Left hindlimb (tissue), 1 donor: ENCODE data around the gene FALEC.
A peak's percentile ranks its signal among the peaks of the same experiment; 100 is the strongest.

ENCODE experiments used
- DNase-seq: peaks from one replicate; pipeline ENCODE4 v3.0.0-alpha.2; 2018

The FALEC gene

DNA sequence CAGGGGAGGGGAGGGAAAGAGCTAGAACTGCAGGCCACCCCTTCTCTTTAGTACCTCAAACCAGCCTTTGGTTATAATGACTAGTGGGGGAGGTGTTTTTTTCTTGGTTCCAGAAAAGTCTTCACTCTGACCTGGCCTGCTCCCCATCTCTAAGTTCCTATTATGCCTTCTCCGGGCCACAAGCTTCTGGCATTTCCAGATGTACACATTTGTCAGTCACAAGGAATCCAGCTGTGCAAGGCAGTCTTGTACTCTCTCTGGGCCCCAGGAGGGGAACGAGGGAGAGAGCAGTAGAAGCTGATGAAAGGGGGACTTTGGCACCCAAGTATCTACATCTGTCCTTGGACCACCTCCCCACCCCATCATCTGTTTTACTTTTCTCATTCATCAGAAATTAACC, 2.7 kb upstream of the FALEC start:
- no peak for DNase-seq

DNA sequence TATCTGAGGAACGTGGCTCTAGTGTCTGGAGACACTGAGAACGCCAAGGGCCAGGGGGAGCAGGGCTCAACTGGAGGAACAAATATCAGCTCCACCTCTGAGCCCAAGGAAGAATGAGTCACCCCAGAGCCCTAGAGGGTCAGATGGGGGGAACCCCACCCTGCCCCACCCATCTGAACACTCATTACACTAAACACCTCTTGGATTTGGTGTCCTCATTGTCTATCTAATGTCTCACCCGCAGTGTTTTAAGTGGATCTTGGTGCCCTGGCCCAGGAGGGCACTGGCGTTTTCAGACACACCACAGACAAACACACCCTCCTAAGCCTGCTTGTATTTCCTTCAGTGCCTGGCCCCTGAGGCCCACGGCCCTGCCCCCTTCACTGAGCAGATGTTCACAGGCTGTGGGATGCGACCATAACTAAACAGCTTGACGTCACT, 2.2 kb upstream of the FALEC start:
- no peak for DNase-seq

GRCh38 chr1:150514260-150514659, 1.3 kb upstream of the FALEC start:
- DNase-seq = no peak

DNA sequence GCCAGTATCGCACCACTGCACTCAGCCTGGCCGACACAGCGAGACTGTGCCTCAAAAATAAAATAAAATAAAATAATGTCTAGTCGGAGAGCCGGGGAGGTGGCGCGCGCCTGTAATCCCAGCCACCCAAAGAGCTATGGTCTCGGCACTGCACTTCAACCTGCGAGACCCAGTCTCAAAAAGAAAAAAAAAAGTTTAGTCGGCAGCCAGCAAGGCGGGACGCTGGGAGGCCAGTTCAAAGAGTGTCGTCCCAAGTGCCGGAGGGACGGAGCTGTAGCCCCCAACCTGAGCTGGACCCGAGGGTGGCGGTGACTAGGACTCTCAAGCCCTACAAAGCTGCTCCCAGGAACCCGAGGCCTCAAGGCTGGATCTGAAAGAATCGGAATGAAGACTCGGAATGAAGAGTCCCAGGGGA, 632 bp upstream of the FALEC start:
- no peak for DNase-seq

DNA sequence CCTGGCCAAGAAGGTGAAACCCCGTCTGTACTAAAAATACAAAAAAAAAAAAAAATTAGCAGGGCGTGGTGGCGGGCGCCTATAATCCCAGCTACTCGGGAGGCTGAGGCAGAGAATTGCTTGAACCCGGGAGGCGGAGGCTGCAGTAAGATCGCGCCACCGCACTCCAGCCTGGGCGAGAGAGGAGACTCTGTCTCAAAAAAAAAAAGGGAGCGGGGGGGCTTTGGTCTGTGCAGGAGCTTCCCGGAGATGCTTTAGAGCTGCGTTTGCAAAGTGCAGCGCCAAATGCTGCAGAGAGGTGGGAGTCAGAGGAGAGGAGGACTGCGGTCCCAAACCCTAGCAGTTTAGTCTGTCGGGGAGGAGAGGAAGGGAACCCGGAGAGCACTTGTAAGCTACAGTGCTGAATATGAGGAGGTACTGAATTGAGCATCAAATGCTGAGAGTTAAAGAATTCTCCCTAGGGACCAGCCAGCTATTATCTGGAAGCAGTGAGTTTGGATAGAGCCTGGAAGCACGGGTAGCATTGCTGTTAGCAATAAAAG, 569 bp downstream of the FALEC start:
- no peak for DNase-seq

- DNase-seq = no peak
Observed at GRCh38 chr1:150516616-150517015, 1.1 kb downstream of the FALEC start.

- DNase-seq = no peak
Observed at GRCh38 chr1:150521196-150521968, 5.8 kb downstream of the FALEC start.

GRCh38 chr1:150525348-150525747, 9.8 kb downstream of the FALEC start:
- DNase-seq = no peak

GRCh38 chr1:150528196-150528595, 12.6 kb downstream of the FALEC start:
- DNase-seq = no peak

- DNase-seq = no peak
Observed at GRCh38 chr1:150529017-150529416, 13.5 kb downstream of the FALEC start.

DNA sequence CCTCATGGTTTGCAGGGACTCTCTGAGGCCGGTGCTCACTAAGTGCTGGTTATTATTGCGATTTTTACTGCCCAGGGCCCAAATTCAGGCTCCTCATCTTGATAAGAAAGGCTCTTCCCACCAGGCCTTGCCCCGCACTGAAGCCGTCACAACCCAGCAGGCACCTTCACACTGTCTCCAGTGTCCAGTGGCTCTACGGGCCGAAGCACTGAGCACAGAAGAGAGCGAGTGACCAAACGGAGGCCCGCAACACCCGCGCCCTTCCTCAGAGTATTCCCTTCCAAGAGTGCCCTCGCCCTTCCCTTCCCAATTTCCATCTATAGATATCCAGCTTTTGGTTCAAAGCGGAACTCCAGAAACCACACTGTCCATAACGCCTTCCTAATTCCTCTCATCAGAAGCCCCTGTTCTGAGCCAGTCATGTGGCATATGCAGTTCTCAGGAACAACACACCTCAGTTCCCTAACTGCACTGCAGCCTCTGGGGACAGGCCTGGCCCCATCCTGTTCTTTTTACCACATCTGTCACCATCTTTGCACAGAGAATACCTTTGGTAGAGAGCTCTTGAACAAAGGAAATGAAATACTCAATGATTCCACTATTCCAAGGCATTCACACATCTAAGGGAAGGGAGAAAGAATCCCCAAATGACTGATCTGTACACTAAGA, 15.1 kb downstream of the FALEC start:
- no peak for DNase-seq

DNA sequence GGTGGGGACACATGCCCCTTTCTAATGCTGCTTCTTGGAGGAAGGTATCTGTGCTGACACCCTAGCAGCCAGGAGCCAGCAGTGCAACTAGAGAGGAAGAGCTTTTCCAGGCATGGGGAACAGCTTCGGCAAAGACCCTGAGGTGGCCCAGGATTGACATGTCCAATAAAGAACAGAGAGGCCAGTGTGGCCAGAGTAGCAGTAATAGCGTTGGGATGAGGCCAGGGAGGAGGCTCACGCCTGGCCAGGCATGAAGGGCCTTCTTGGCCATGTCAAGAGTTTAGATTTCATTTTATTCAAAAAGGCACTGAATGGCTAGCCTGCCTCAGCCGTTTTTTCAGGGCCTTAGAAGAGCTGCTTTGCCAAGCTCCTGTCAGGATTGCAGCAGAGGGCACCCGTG, 17.3 kb downstream of the FALEC start:
- DNase-seq = no peak

GRCh38 chr1:150534002-150534401, 18.4 kb downstream of the FALEC start:
- DNase-seq = no peak

DNA sequence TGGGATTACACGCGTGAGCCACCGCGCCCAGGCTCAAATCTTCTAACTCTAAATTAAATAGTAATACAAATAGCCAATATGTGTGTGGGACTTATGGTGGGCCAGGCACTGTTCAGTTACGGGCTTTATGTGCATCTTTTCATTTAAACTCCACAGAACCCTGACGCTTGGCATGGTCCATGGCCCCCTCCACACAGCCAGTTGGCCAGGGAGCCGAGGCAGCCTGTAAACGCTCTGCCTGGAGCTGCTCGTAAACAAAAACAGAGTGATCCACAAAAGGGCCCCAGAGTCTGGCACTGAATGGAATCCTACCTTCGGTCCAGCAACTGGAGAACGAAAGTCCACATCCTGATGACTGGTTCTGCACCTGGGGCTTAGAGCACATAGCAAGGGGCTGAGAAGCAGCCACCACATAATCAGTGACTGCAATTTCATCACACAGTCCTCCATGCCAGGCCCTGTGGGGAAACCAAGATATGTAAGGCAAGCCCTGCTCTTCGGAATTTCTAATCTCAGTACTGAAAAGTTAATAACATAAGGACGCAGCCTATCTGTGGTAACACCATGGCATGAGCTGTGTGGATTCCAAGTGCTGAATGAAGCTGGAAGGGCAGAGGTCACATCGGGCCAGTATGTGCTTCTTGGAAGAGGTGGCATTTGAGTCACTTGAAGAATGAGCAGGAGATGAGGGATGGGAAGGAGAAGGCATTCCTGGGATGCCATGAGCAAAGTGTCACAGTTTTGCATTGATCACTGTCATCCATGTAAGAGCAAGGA, 20.1 kb downstream of the FALEC start:
- DNase-seq = no peak

GRCh38 chr1:150536836-150537731, 21.5 kb downstream of the FALEC start:
- DNase-seq = no peak

- no peak for DNase-seq
Observed at GRCh38 chr1:150537732-150538684, 22.5 kb downstream of the FALEC start.

- DNase-seq = peak; percentile 64
Observed at GRCh38 chr1:150543500-150544143, 28.1 kb downstream of the FALEC start.

DNA sequence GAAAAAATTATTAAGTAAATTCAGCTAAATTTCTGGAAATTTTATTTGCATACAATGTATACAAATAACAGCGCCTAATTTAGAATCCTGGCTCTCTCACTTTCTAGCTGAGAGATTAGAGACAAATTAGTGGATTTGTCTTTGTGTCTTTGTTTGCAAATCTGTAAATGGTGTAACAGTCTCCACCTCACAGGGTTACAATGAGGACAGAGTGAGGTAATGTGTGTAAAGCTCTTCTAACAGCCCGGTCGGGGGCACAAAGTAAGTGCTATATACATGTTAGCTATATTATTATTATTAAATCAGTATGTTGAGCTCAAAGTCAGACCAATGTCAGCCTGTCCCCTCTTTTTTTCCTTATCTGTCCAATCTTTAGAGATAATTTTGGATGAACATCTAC, 28.7 kb downstream of the FALEC start:
- no peak for DNase-seq

DNA sequence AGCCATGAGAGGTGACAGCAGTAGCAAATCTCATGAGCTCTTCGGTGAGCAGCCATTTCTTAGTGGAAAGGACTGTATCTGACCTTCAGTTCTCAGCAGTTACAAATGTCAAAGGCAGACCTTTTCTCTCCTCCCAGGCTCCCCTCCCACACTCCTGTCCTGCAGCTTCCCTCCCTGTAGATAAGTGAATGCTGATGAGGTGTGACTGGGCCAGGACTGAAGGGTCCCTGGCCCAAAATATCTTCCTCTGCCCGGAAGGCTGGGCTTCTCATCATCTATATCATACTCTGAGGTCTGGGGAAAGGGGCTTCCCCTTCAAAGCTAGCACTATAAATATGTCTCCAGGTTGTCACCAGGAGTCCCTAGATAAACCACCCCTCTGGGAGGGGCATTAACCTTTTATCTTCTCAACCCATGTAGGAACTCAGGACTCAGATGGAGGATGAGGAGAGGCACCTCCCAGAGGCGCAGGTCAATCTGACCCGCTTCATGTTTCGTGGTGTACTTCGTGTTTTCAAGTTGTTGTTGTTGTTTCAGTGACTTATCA, 30.0 kb downstream of the FALEC start:
- DNase-seq = no peak

DNA sequence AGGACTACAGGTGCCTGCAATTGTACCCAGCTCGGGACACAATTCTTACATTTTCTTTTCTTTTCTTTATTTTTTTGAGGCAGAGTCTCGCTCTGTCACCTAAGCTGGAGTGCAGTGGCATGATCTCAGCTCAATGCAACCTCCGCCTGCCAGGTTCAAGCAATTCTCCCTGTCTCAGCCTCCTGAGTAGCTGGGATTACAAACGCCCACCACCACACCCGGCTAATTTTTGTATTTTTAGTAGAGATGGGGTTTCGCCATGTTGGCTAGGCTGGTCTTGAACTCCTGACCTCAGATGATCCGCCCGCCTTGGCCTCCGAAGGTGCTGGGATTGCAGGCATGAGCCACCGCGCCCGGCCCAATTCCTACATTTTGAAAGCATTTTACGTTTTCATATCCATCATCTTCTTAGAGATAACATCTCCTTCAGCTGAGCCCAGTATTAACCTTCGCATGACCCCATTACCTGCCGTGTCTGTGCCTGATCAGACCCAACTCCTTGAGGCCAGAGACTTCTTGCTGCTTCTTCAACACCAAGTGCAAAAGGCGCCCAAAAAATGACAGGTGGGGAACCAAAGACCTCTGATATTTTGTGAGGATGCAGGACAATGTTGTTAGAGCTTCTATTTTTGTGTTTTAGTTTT, 30.9 kb downstream of the FALEC start:
- DNase-seq = no peak
